T47D (cell line): ENCODE measurements around the gene ZBP1.

Source experiments
- DNase-seq, 2 experiments: peaks; one replicate each; pipeline versions ENCODE4 v3.0.0 to v3.0.0-alpha.2; 2011 to 2012; ENCODE audit warnings: low read depth in 1 of 2, low spot score in 1 of 2
- JUND ChIP-seq: IDR thresholded peaks from 2 replicates; pipeline ENCODE4 v1.6.1; 2012; ENCODE audit warnings: low read depth
- in situ Hi-C: cut with HindIII; loops from 2 replicates; pipeline ENCODE4 v1.10.0; 2016; ENCODE audit warnings: low sequenced_read_pairs, low pct_unique_long_range_greater_than_20kb

The ZBP1 gene

DNA sequence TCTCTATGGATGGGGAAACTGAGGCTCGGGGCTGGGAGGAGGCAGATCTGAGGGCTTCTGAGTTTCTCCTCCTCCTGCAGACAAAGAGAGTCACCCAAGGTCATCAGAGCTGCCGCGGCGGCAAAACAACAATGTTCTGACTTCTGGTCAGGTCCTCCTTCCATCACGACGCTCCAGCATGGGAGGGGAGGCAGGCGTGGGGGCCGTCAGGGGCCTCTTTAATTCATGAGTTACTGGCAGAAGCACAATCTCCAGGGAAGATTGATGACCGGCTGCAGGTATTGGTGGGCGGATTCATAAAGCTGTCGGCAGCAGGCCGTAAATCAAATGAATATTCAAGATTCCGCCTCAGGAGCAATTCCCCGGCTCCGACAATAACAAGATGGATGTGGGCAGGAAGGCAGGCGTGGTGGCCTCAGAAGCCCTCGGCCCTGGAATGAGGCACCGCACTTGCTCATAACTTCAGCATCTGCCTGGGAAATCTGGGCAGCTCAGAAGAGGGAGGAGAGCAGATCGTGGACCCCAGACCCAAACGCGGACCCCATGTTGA is 40.3 kb downstream of the ZBP1 start:
- TF ChIP-seq JUND = no peak
- in situ Hi-C loops = no loop called here
- no peak for DNase-seq

- no peak for DNase-seq
- no peak for TF ChIP-seq JUND
- in situ Hi-C loops = no loop called here
These were observed 40.8 kb downstream of the ZBP1 start for GRCh38 chr20:57579331-57579897.

- no peak for TF ChIP-seq JUND
- in situ Hi-C loops = no loop called here
- no peak for DNase-seq
These were observed 41.6 kb downstream of the ZBP1 start for GRCh38 chr20:57578476-57579165.

DNA sequence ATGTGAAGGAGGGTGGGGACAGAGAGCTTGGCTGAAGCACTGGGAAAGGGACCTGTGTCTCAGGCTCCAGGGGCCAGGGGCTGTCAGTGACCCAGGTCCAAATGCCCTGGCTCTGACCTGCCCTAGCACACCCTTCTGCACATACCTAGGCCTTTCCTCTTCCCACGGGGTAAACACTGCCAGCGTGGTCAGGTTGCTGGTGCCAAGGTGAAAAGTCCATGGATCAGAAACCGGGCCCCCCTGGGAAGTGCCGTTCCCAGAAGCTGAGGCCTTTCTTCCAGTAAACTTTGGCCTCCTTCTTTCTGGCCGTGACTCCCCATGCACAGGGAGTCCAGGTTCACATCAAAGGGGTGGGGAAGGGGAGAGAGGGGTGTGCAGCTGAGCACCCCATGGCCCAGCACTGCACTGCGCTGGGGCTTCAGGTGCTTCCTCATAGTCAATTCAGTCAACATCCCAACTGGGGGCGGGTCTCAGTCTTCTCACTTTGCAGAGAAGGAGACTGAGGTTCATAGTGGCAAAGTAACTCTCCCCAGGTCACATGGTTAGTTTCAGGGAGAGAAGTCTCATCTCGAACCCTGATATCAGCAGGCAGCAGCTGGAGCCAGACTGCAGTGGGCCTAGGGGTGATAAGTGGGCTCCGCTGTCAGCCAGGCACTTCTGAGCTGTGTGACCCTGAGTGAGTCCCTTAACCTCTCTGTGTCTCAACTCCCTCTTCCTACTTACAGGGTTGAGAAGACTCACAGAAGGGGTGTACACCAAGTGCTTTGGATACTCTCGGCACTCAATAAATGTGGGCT is 42.3 kb downstream of the ZBP1 start:
- in situ Hi-C loops = no loop called here
- no peak for TF ChIP-seq JUND
- no peak for DNase-seq

- TF ChIP-seq JUND = no peak
- no peak for DNase-seq
- in situ Hi-C loops = no loop called here
These were observed 43.3 kb downstream of the ZBP1 start for GRCh38 chr20:57576617-57577550.

- in situ Hi-C loops = no loop called here
These were observed 44.2 kb downstream of the ZBP1 start for GRCh38 chr20:57576002-57576401.

DNA sequence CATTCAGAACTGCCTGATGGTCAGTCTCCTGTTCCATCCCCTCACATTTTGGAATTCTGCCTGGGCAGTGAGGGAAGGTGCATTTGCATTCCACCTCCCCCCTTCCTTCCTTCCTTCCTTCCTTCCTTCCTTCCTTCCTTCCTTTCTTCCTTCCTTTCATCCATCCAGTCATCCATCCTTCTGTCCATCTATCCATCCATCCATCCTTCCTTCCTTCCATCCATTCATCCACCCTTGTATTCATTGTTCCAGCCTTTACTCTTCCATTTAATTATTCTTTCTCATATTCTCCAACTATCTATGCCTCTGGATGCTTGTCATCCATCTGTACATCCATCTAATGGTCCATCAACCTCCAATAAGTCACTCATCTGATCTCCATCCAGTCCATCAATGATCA is 45.3 kb downstream of the ZBP1 start:
- in situ Hi-C loops = no loop called here
- no peak for TF ChIP-seq JUND
- DNase-seq = no peak

More at GRCh38 chr20:57576002-57576401, 44.2 kb downstream of the ZBP1 start:
- no peak for DNase-seq
- TF ChIP-seq JUND = no peak

- no peak for DNase-seq
- in situ Hi-C loops = no loop called here
- no peak for TF ChIP-seq JUND
These were observed 46.3 kb downstream of the ZBP1 start for GRCh38 chr20:57573894-57574293.

DNA sequence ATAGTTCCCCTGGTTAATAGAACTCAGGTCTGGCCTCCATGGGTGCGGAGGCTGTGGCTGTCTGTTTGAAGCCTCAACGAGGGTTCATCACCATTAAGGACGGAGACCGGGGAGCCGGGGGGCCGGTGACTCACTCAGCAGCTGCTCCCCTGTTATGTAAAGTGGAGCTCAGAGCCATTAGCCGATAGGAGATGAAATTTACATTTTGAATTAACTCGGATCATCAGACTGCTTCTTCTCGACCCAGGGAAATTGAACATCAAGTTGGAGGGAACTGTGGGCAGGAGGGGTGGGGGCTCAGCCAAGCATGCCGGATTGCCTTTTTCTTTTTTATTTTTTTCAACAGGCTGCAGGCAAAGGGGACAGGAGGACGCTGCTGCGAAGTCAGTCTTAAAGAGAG is 47.0 kb downstream of the ZBP1 start:
- DNase-seq = no peak
- in situ Hi-C loops = no loop called here
- TF ChIP-seq JUND = no peak

DNA sequence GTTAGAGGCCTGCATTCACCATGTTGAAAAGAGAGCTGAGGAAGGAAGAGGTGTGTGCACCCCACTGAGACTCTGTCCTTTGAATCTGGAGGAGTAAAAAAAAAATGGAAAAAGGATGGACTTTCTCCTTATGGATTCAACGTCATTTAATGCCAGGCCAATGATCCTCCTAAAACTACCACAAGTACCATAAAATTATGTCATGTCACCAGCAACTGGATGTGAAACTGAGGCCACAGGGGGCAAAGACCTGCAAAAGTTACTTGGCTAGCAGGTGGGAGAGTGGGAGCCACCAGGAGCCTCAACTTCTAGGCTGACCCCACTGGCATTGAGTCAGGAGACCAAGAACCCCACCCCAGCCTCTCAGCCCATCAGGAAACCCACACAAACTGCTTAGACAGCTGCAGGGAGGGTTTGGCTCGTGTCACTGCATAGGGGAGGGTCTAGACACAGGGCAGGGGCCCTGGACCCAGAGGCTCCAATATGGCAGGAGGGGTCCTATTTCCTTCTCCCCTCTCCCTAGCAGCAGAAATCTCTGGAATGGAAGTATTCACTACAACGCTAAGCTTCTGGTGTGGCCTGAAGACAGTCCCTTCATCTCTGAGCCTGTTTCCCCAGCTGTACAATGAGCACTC is 48.3 kb downstream of the ZBP1 start:
- DNase-seq = no peak
- no peak for TF ChIP-seq JUND
- in situ Hi-C loops = no loop called here

- DNase-seq = no peak
- no peak for TF ChIP-seq JUND
- in situ Hi-C loops = no loop called here
These were observed 49.3 kb downstream of the ZBP1 start for GRCh38 chr20:57570920-57571319.
